GM12878 (cell line): ENCODE results near the gene MMP14. TPM values are rescaled to one million over a fixed set of nuclear protein-coding genes. Genes with fewer than 3 reads are reported as not detected.
A peak's percentile ranks its signal among the peaks of the same experiment; 100 is the strongest.

ENCODE experiments used
- BCL11A ChIP-seq: IDR thresholded peaks from 2 replicates; pipeline ENCODE4 v1.6.1; 2011; ENCODE audit warnings: low read depth, low read length
- BHLHE40 ChIP-seq, 2 experiments: fragments of 450-650 bp in 1 of 2; IDR thresholded peaks; 2 replicates each; pipeline ENCODE4 v1.6.1; 2011 to 2017; ENCODE audit warnings: low read depth in 2 of 2, borderline replicate concordance in 1 of 2, improper control_type of control experiment in 1 of 2, low read length in 1 of 2, mild to moderate bottlenecking in 1 of 2
- CHD2 ChIP-seq: IDR thresholded peaks from 2 replicates; pipeline ENCODE4 v1.6.1; 2011; ENCODE audit warnings: low read depth, low read length, improper control_type of control experiment, borderline replicate concordance
- CREM ChIP-seq: IDR thresholded peaks from 2 replicates; pipeline ENCODE4 v1.6.1; 2014; ENCODE audit warnings: antibody characterized with exemption, low read depth
- HDGF ChIP-seq: fragments of 450-650 bp; IDR thresholded peaks from 2 replicates; pipeline ENCODE4 v1.6.1; 2016; ENCODE audit warnings: antibody characterized with exemption
- IKZF1 ChIP-seq: fragments of 450-650 bp; conservative IDR thresholded peaks from 2 replicates; pipeline ENCODE4 v1.6.1; 2017; ENCODE audit warnings: antibody characterized with exemption, mild to moderate bottlenecking
- MAX ChIP-seq: IDR thresholded peaks from 2 replicates; pipeline ENCODE4 v1.6.1; 2012; ENCODE audit warnings: low read depth, low read length, improper control_type of control experiment
- POLR2AphosphoS5 ChIP-seq: IDR thresholded peaks from 2 replicates; pipeline ENCODE4 v1.6.1; 2011; ENCODE audit warnings: mild to moderate bottlenecking, low read length, inconsistent platforms
- RAD21 ChIP-seq: IDR thresholded peaks from 2 replicates; pipeline ENCODE4 v1.6.1; 2011; ENCODE audit warnings: mild to moderate bottlenecking, low read depth, low read length, moderate library complexity; ENCODE audit not compliant: insufficient read depth
- SIN3A ChIP-seq: IDR thresholded peaks from 2 replicates; pipeline ENCODE4 v1.6.1; 2012; ENCODE audit warnings: low read depth, low read length, improper control_type of control experiment
- SIX5 ChIP-seq: IDR thresholded peaks from 2 replicates; pipeline ENCODE4 v1.6.1; 2011; ENCODE audit warnings: mild to moderate bottlenecking, low read depth, low read length, moderate library complexity; ENCODE audit not compliant: severe bottlenecking
- SMAD5 ChIP-seq: IDR thresholded peaks from 2 replicates; pipeline ENCODE4 v1.6.1; 2016; ENCODE audit warnings: antibody characterized with exemption, low read depth
- SRF ChIP-seq, 2 experiments: IDR thresholded peaks; 2 replicates each; pipeline ENCODE4 v1.6.1; 2011; ENCODE audit warnings: low read depth in 2 of 2, low read length in 2 of 2, mild to moderate bottlenecking in 1 of 2, moderate library complexity in 1 of 2
- USF1 ChIP-seq: IDR thresholded peaks from 2 replicates; pipeline ENCODE4 v1.6.1; 2011; ENCODE audit warnings: borderline replicate concordance, low read depth, mild to moderate bottlenecking, moderate library complexity, mixed read lengths, low read length; ENCODE audit not compliant: insufficient read depth; ENCODE audit errors: extremely low read length
- YBX1 ChIP-seq: fragments of 450-650 bp; IDR thresholded peaks from 2 replicates; pipeline ENCODE4 v1.6.1; 2016; ENCODE audit warnings: antibody characterized with exemption
- ZNF384 ChIP-seq: IDR thresholded peaks from 2 replicates; pipeline ENCODE4 v1.6.1; 2012; ENCODE audit warnings: low read depth, mild to moderate bottlenecking, low read length, improper control_type of control experiment, borderline replicate concordance
- polyA plus RNA-seq, 11 experiments: library from polyadenylated mRNA; depleted of rRNA in 4 of 11; unstranded in 6 of 11; stranded (reverse) in 5 of 11; fragments of >200 nt; fragmentation: Nextera tagmentation in 4 of 11; fragmentation: Illumina TruSeq in 1 of 11; extraction: Ambion mirVana in 4 of 11; extraction: Trizol in 1 of 11; gene quantifications; 1 replicate in 1 of 11; 2 replicates in 10 of 11; pipeline versions ENCODE4 v1.2.1 to v1.2.3, GENCODE V29; 2011 to 2016; ENCODE audit warnings: inconsistent platforms in 2 of 11, missing spikeins in 2 of 11, low read depth in 1 of 11
- total RNA-seq, 4 experiments: library from RNA; depleted of rRNA in 3 of 4; stranded (reverse); fragments of >200 nt in 3 of 4; fragmentation: Illumina TruSeq in 1 of 4; extraction: Trizol in 1 of 4; gene quantifications; 2 replicates each; pipeline versions ENCODE4 v1.2.1 to v1.2.3, GENCODE V29; 2013 to 2021
- TF ChIP-seq, protein P1 (sequence below): fragments of 150-350 bp; IDR thresholded peaks from 2 replicates; pipeline ENCODE4 v1.6.1; 2016; ENCODE audit warnings: low read depth, low read length

Gene MMP14
- total and polyA plus RNA-seq, 10 of the 15 experiments (the other 5 are each of a cell fraction or from before 2014, with no cell fraction given) = 0.31 to 1.9 (median 0.70) TPM; not detected in 2

- TF ChIP-seq CHD2 = no peak
- no peak for TF ChIP-seq BCL11A
- TF ChIP-seq RAD21 = no peak
- TF ChIP-seq HDGF = no peak
- peak; percentile 39; the same call in 1 of the 2 replicates for TF ChIP-seq ZNF384
- TF ChIP-seq BHLHE40 (IDR thresholded peaks at IDR 0.05; ENCODE audit: borderline replicate concordance in 1 of 2, low read depth in 2 of 2, low read length in 1 of 2) = 0 out of 4 replicates have a peak, but pooled peaks of 1 of the 2 experiments have one; percentile 17
- no peak for TF ChIP-seq YBX1
- no peak for TF ChIP-seq SRF (IDR thresholded peaks at IDR 0.05; ENCODE audit: low read depth in 2 of 2, low read length in 2 of 2)
- TF ChIP-seq SMAD5 = no peak
- TF ChIP-seq, protein P1, sequence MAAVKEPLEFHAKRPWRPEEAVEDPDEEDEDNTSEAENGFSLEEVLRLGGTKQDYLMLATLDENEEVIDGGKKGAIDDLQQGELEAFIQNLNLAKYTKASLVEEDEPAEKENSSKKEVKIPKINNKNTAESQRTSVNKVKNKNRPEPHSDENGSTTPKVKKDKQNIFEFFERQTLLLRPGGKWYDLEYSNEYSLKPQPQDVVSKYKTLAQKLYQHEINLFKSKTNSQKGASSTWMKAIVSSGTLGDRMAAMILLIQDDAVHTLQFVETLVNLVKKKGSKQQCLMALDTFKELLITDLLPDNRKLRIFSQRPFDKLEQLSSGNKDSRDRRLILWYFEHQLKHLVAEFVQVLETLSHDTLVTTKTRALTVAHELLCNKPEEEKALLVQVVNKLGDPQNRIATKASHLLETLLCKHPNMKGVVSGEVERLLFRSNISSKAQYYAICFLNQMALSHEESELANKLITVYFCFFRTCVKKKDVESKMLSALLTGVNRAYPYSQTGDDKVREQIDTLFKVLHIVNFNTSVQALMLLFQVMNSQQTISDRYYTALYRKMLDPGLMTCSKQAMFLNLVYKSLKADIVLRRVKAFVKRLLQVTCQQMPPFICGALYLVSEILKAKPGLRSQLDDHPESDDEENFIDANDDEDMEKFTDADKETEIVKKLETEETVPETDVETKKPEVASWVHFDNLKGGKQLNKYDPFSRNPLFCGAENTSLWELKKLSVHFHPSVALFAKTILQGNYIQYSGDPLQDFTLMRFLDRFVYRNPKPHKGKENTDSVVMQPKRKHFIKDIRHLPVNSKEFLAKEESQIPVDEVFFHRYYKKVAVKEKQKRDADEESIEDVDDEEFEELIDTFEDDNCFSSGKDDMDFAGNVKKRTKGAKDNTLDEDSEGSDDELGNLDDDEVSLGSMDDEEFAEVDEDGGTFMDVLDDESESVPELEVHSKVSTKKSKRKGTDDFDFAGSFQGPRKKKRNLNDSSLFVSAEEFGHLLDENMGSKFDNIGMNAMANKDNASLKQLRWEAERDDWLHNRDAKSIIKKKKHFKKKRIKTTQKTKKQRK = no peak
- TF ChIP-seq CREM = no peak
- TF ChIP-seq MAX = no peak
- no peak for TF ChIP-seq USF1
- peak; percentile 37; the same call in 1 of the 2 replicates for TF ChIP-seq IKZF1
- TF ChIP-seq POLR2AphosphoS5 = 0 out of 2 replicates have a peak, but pooled peaks have one; percentile 34
- no peak for TF ChIP-seq SIX5
- TF ChIP-seq SIN3A = 0 out of 2 replicates have a peak, but pooled peaks have one; percentile 28
- TF ChIP-seq, all 136 proteins: peak for 6
Observed at GRCh38 chr14:22819151-22819988, 17.0 kb upstream of the MMP14 start (continued).
